ENCODE results near the gene GAL3ST3.
A peak's percentile ranks its signal among the peaks of the same experiment; 100 is the strongest.
"Not testable (repeated sequence)": the region's sequence is repeated elsewhere in the genome, so short reads cannot be mapped to it uniquely, and the experiment has no call there.

Gene GAL3ST3

GRCh38 chr11:66082946-66083698 lies 34.2 kb upstream of the GAL3ST3 start:
- no peak overlapping the region for H3K4me2 ChIP-seq (ENCODE audit: insufficient read depth, low read length)
- H3K4me1 ChIP-seq (ENCODE audit: insufficient read depth, low read length), result peaks cover 28% of the 10 kb centered on the region

GRCh38 chr11:66081505-66081904 lies 32.5 kb upstream of the GAL3ST3 start:
- Histone ChIP-seq H3K27ac (ENCODE audit: low read length) (peak overlapping the region; percentile 82), H3K4me2 (ENCODE audit: insufficient read depth, low read length) (peak overlapping the region; percentile 63), H2AFZ (ENCODE audit: low read depth, low read length) (peak overlapping the region; percentile 69), H4K20me1 (ENCODE audit: insufficient read depth, low read length) (peaks cover 5% of the 10 kb centered on the region; the same call in 1 of the 2 replicates), H3K9ac (ENCODE audit: low read depth, low read length) (peak overlapping the region; percentile 46), H3K4me3 (ENCODE audit: low read depth in 1 of 2, low read length in 2 of 2) (peak overlapping the region in 1 of 2 experiments; percentile 45; a peak in 2 of 4 replicates), H3K27me3 (ENCODE audit: insufficient read depth, low read length, poor library complexity) (no peaks in the 10 kb centered on the region), H3K9me3 (ENCODE audit: insufficient read depth, low read length, severe bottlenecking) (no peaks in the 10 kb centered on the region), H3K79me2 (ENCODE audit: insufficient read depth, low read length) (peaks cover 42% of the 10 kb centered on the region), H3K36me3 (ENCODE audit: insufficient read depth, low read length) (no peaks in the 10 kb centered on the region), H3K4me1 (ENCODE audit: insufficient read depth, low read length) (peaks cover 28% of the 10 kb centered on the region)
- DNase-seq (peak; percentile 81), ATAC-seq (ENCODE audit: insufficient read depth, low read depth) (peak; percentile 100)
- no peak for TF ChIP-seq EZH2 (IDR thresholded peaks at IDR 0.05; ENCODE audit: borderline replicate concordance, low read depth, low read length, severe bottlenecking)
- no peak for TF ChIP-seq CTCF (IDR thresholded peaks at IDR 0.05; ENCODE audit: borderline replicate concordance, extremely low read depth, low read length, poor library complexity, severe bottlenecking)

More at GRCh38 chr11:66082946-66083698, 34.2 kb upstream of the GAL3ST3 start:
- H3K9me3 ChIP-seq (ENCODE audit: insufficient read depth, low read length, severe bottlenecking), result no peaks in the 10 kb centered on the region
- H3K9ac ChIP-seq (ENCODE audit: low read depth, low read length), result no peak overlapping the region
- H2AFZ ChIP-seq (ENCODE audit: low read depth, low read length), result no peak overlapping the region
- peaks cover 47% of the 10 kb centered on the region for H3K79me2 ChIP-seq (ENCODE audit: insufficient read depth, low read length)
- no peak overlapping the region for H3K27ac ChIP-seq (ENCODE audit: low read length)
- no peaks in the 10 kb centered on the region for H3K27me3 ChIP-seq (ENCODE audit: insufficient read depth, low read length, poor library complexity)
- no peak for TF ChIP-seq EZH2 (IDR thresholded peaks at IDR 0.05; ENCODE audit: borderline replicate concordance, low read depth, low read length, severe bottlenecking)
- TF ChIP-seq CTCF (IDR thresholded peaks at IDR 0.05; ENCODE audit: borderline replicate concordance, extremely low read depth, low read length, poor library complexity, severe bottlenecking), result no peak
- H3K4me3 ChIP-seq (ENCODE audit: low read depth in 1 of 2, low read length in 2 of 2), result no peak overlapping the region
- peaks cover 5% of the 10 kb centered on the region; the same call in 1 of the 2 replicates for H4K20me1 ChIP-seq (ENCODE audit: insufficient read depth, low read length)
- no peak for ATAC-seq (ENCODE audit: insufficient read depth, low read depth)
- DNase-seq, result no peak
- no peaks in the 10 kb centered on the region for H3K36me3 ChIP-seq (ENCODE audit: insufficient read depth, low read length)

GRCh38 chr11:66080055-66080817 lies 31.3 kb upstream of the GAL3ST3 start:
- Histone ChIP-seq H3K36me3 (ENCODE audit: insufficient read depth, low read length) (no peaks in the 10 kb centered on the region), H4K20me1 (ENCODE audit: insufficient read depth, low read length) (peaks cover 5% of the 10 kb centered on the region; the same call in 1 of the 2 replicates), H3K9ac (ENCODE audit: low read depth, low read length) (peak overlapping the region; percentile 46), H3K27me3 (ENCODE audit: insufficient read depth, low read length, poor library complexity) (no peaks in the 10 kb centered on the region), H3K4me2 (ENCODE audit: insufficient read depth, low read length) (peak overlapping the region; percentile 63; the same call in 1 of the 2 replicates), H3K27ac (ENCODE audit: low read length) (peak overlapping the region; percentile 82), H3K9me3 (ENCODE audit: insufficient read depth, low read length, severe bottlenecking) (no peaks in the 10 kb centered on the region), H3K79me2 (ENCODE audit: insufficient read depth, low read length) (peaks cover 40% of the 10 kb centered on the region), H3K4me1 (ENCODE audit: insufficient read depth, low read length) (peaks cover 28% of the 10 kb centered on the region), H2AFZ (ENCODE audit: low read depth, low read length) (no peak overlapping the region), H3K4me3 (ENCODE audit: low read depth in 1 of 2, low read length in 2 of 2) (no peak overlapping the region)
- no peak for ATAC-seq (ENCODE audit: insufficient read depth, low read depth)
- no peak for TF ChIP-seq CTCF (IDR thresholded peaks at IDR 0.05; ENCODE audit: borderline replicate concordance, extremely low read depth, low read length, poor library complexity, severe bottlenecking)
- TF ChIP-seq EZH2 (IDR thresholded peaks at IDR 0.05; ENCODE audit: borderline replicate concordance, low read depth, low read length, severe bottlenecking), result no peak
- no peak for DNase-seq

GRCh38 chr11:66078949-66079348 lies 30.0 kb upstream of the GAL3ST3 start:
- H3K36me3 ChIP-seq (ENCODE audit: insufficient read depth, low read length); H3K4me3 ChIP-seq (ENCODE audit: low read depth in 1 of 2, low read length in 2 of 2); ATAC-seq (ENCODE audit: insufficient read depth, low read depth); H3K9ac ChIP-seq (ENCODE audit: low read depth, low read length); H3K9me3 ChIP-seq (ENCODE audit: insufficient read depth, low read length, severe bottlenecking); DNase-seq; H3K27ac ChIP-seq (ENCODE audit: low read length); H4K20me1 ChIP-seq (ENCODE audit: insufficient read depth, low read length); H3K4me2 ChIP-seq (ENCODE audit: insufficient read depth, low read length); H3K27me3 ChIP-seq (ENCODE audit: insufficient read depth, low read length, poor library complexity); H2AFZ ChIP-seq (ENCODE audit: low read depth, low read length): not testable (repeated sequence)
- peaks cover 38% of the 10 kb centered on the region for H3K79me2 ChIP-seq (ENCODE audit: insufficient read depth, low read length)
- H3K4me1 ChIP-seq (ENCODE audit: insufficient read depth, low read length), result peaks cover 28% of the 10 kb centered on the region

All from DND-41 (cell line).